B cell (primary cell): ENCODE results near the gene S100A3.

Experiments used
- CTCF ChIP-seq: fragments of 200-600 bp; IDR thresholded peaks from one replicate; pipeline ENCODE4 v1.8.0; 2022; ENCODE audit warnings: antibody characterized with exemption, mild to moderate bottlenecking
- EZH2 ChIP-seq: IDR thresholded peaks from 2 replicates; pipeline ENCODE4 v1.6.1; 2012; ENCODE audit warnings: borderline replicate concordance, low read depth, mild to moderate bottlenecking, moderate library complexity, low read length; ENCODE audit not compliant: insufficient read depth, poor library complexity, severe bottlenecking

GRCh38 chr1:153526132-153526543 lies 22.9 kb downstream of the S100A3 start:
- TF ChIP-seq CTCF = no peak
- TF ChIP-seq EZH2 = no peak
